Measurements from ENCODE around the gene GNAO1. TPM values are rescaled to one million over a fixed set of nuclear protein-coding genes. Genes with fewer than 3 reads are reported as not detected.

GNAO1 gene
- total RNA-seq, 1 donor from 2014 or later: 0.57 TPM

- Mint-ChIP-seq H3K36me3 (ENCODE audit: low read depth) (no peaks in the 10 kb centered on the region), H3K4me1 (ENCODE audit: low read depth) (peaks cover 1% of the 10 kb centered on the region), H3K4me3 (ENCODE audit: low read depth) (no peak overlapping the region), H3K9me3 (no peaks in the 10 kb centered on the region), H3K27ac (no peak overlapping the region), H3K27me3 (ENCODE audit: low read depth) (peaks cover 10% of the 10 kb centered on the region)
- no peak for DNase-seq (ENCODE audit: low spot score)
- intact Hi-C loops (cut with micrococcal nuclease): no loop called here
Measured at GRCh38 chr16:56309008-56309407, 117.7 kb downstream of the GNAO1 start.

- intact Hi-C loops (cut with micrococcal nuclease): no loop called here
Measured at GRCh38 chr16:56310690-56311089, 119.4 kb downstream of the GNAO1 start.

GRCh38 chr16:56311208-56312027, 120.1 kb downstream of the GNAO1 start:
- Mint-ChIP-seq H3K27me3 (ENCODE audit: low read depth) (peaks cover 10% of the 10 kb centered on the region), H3K27ac (no peak overlapping the region), H3K9me3 (no peaks in the 10 kb centered on the region), H3K36me3 (ENCODE audit: low read depth) (no peaks in the 10 kb centered on the region), H3K4me1 (ENCODE audit: low read depth) (peaks cover 1% of the 10 kb centered on the region), H3K4me3 (ENCODE audit: low read depth) (no peak overlapping the region)
- intact Hi-C loops (cut with micrococcal nuclease): no loop called here
- DNase-seq (ENCODE audit: low spot score): no peak

More at GRCh38 chr16:56310690-56311089, 119.4 kb downstream of the GNAO1 start:
- Mint-ChIP-seq H3K4me3 (ENCODE audit: low read depth) (no peak overlapping the region), H3K4me1 (ENCODE audit: low read depth) (peaks cover 1% of the 10 kb centered on the region), H3K27ac (no peak overlapping the region), H3K9me3 (no peaks in the 10 kb centered on the region), H3K36me3 (ENCODE audit: low read depth) (no peaks in the 10 kb centered on the region), H3K27me3 (ENCODE audit: low read depth) (peaks cover 10% of the 10 kb centered on the region)
- no peak for DNase-seq (ENCODE audit: low spot score)

GRCh38 chr16:56312028-56312300, 120.7 kb downstream of the GNAO1 start:
- H3K27ac Mint-ChIP-seq: no peak overlapping the region
- peaks cover 10% of the 10 kb centered on the region for H3K27me3 Mint-ChIP-seq (ENCODE audit: low read depth)
- H3K4me1 Mint-ChIP-seq (ENCODE audit: low read depth): peaks cover 1% of the 10 kb centered on the region
- no peak overlapping the region for H3K4me3 Mint-ChIP-seq (ENCODE audit: low read depth)
- H3K36me3 Mint-ChIP-seq (ENCODE audit: low read depth): no peaks in the 10 kb centered on the region
- H3K9me3 Mint-ChIP-seq: no peaks in the 10 kb centered on the region
- DNase-seq (ENCODE audit: low spot score): no peak
- intact Hi-C loops (cut with micrococcal nuclease): no loop called here

GRCh38 chr16:56312556-56312955, 121.3 kb downstream of the GNAO1 start:
- Mint-ChIP-seq H3K36me3 (ENCODE audit: low read depth) (no peaks in the 10 kb centered on the region), H3K27ac (no peak overlapping the region), H3K4me1 (ENCODE audit: low read depth) (peaks cover 1% of the 10 kb centered on the region), H3K9me3 (no peaks in the 10 kb centered on the region), H3K4me3 (ENCODE audit: low read depth) (no peak overlapping the region), H3K27me3 (ENCODE audit: low read depth) (peaks cover 13% of the 10 kb centered on the region)
- intact Hi-C loops (cut with micrococcal nuclease): no loop called here
- no peak for DNase-seq (ENCODE audit: low spot score)

GRCh38 chr16:56314244-56314850, 123.1 kb downstream of the GNAO1 start:
- Mint-ChIP-seq H3K4me3 (ENCODE audit: low read depth) (no peak overlapping the region), H3K9me3 (no peaks in the 10 kb centered on the region), H3K36me3 (ENCODE audit: low read depth) (no peaks in the 10 kb centered on the region), H3K27me3 (ENCODE audit: low read depth) (peaks cover 5% of the 10 kb centered on the region), H3K4me1 (ENCODE audit: low read depth) (peaks cover 1% of the 10 kb centered on the region), H3K27ac (no peak overlapping the region)
- intact Hi-C loops (cut with micrococcal nuclease): no loop called here
- no peak for DNase-seq (ENCODE audit: low spot score)

- Mint-ChIP-seq H3K36me3 (ENCODE audit: low read depth) (no peaks in the 10 kb centered on the region), H3K27me3 (ENCODE audit: low read depth) (peaks cover 5% of the 10 kb centered on the region), H3K4me1 (ENCODE audit: low read depth) (peaks cover 2% of the 10 kb centered on the region), H3K9me3 (no peaks in the 10 kb centered on the region), H3K4me3 (ENCODE audit: low read depth) (no peak overlapping the region), H3K27ac (no peak overlapping the region)
- no peak for DNase-seq (ENCODE audit: low spot score)
- intact Hi-C loops (cut with micrococcal nuclease): no loop called here
Measured at GRCh38 chr16:56315955-56316354, 124.7 kb downstream of the GNAO1 start.

- no peak overlapping the region for H3K4me3 Mint-ChIP-seq (ENCODE audit: low read depth)
- intact Hi-C loops (cut with micrococcal nuclease): no loop called here
- H3K9me3 Mint-ChIP-seq: no peaks in the 10 kb centered on the region
Measured at GRCh38 chr16:56316545-56316944, 125.3 kb downstream of the GNAO1 start.

GRCh38 chr16:56317998-56318826, 126.9 kb downstream of the GNAO1 start:
- no peaks in the 10 kb centered on the region for H3K36me3 Mint-ChIP-seq (ENCODE audit: low read depth)
- no peak overlapping the region for H3K27ac Mint-ChIP-seq
- peaks cover 5% of the 10 kb centered on the region for H3K27me3 Mint-ChIP-seq (ENCODE audit: low read depth)
- peaks cover 2% of the 10 kb centered on the region for H3K4me1 Mint-ChIP-seq (ENCODE audit: low read depth)
- H3K9me3 Mint-ChIP-seq: no peaks in the 10 kb centered on the region
- intact Hi-C loops (cut with micrococcal nuclease): no loop called here
- peak; percentile 68 for DNase-seq (ENCODE audit: low spot score)
- no peak overlapping the region for H3K4me3 Mint-ChIP-seq (ENCODE audit: low read depth)

More at GRCh38 chr16:56316545-56316944, 125.3 kb downstream of the GNAO1 start:
- Mint-ChIP-seq H3K27ac (no peak overlapping the region), H3K36me3 (ENCODE audit: low read depth) (no peaks in the 10 kb centered on the region), H3K4me1 (ENCODE audit: low read depth) (peaks cover 2% of the 10 kb centered on the region), H3K27me3 (ENCODE audit: low read depth) (peaks cover 5% of the 10 kb centered on the region)
- DNase-seq (ENCODE audit: low spot score): no peak

- no peak overlapping the region for H3K4me3 Mint-ChIP-seq (ENCODE audit: low read depth)
- intact Hi-C loops (cut with micrococcal nuclease): no loop called here
- no peak overlapping the region for H3K27ac Mint-ChIP-seq
Measured at GRCh38 chr16:56318827-56319140, 127.5 kb downstream of the GNAO1 start.

GRCh38 chr16:56319376-56319775, 128.1 kb downstream of the GNAO1 start:
- Mint-ChIP-seq H3K36me3 (ENCODE audit: low read depth) (no peaks in the 10 kb centered on the region), H3K4me1 (ENCODE audit: low read depth) (peaks cover 2% of the 10 kb centered on the region), H3K9me3 (no peaks in the 10 kb centered on the region), H3K27ac (no peak overlapping the region), H3K4me3 (ENCODE audit: low read depth) (no peak overlapping the region), H3K27me3 (ENCODE audit: low read depth) (peaks cover 5% of the 10 kb centered on the region)
- no peak for DNase-seq (ENCODE audit: low spot score)
- intact Hi-C loops (cut with micrococcal nuclease): no loop called here

More at GRCh38 chr16:56318827-56319140, 127.5 kb downstream of the GNAO1 start:
- peaks cover 5% of the 10 kb centered on the region for H3K27me3 Mint-ChIP-seq (ENCODE audit: low read depth)
- no peaks in the 10 kb centered on the region for H3K36me3 Mint-ChIP-seq (ENCODE audit: low read depth)
- no peaks in the 10 kb centered on the region for H3K9me3 Mint-ChIP-seq
- no peak for DNase-seq (ENCODE audit: low spot score)
- peaks cover 2% of the 10 kb centered on the region for H3K4me1 Mint-ChIP-seq (ENCODE audit: low read depth)

- H3K27me3 Mint-ChIP-seq (ENCODE audit: low read depth): peaks cover 5% of the 10 kb centered on the region
- no peaks in the 10 kb centered on the region for H3K36me3 Mint-ChIP-seq (ENCODE audit: low read depth)
- no peaks in the 10 kb centered on the region for H3K9me3 Mint-ChIP-seq
- DNase-seq (ENCODE audit: low spot score): no peak
- intact Hi-C loops (cut with micrococcal nuclease): no loop called here
- no peak overlapping the region for H3K4me3 Mint-ChIP-seq (ENCODE audit: low read depth)
- no peak overlapping the region for H3K27ac Mint-ChIP-seq
- peaks cover 2% of the 10 kb centered on the region for H3K4me1 Mint-ChIP-seq (ENCODE audit: low read depth)
Measured at GRCh38 chr16:56320056-56320455, 128.8 kb downstream of the GNAO1 start.
